SU-DHL-6 (cell line): Measurements from ENCODE around the gene GCN1.

ENCODE experiments used
- CTCF ChIP-seq: fragments of 200-600 bp; sonication (generic); IDR thresholded peaks from one replicate; pipeline ENCODE4 v1.5.1; 2017; ENCODE audit warnings: antibody characterized with exemption, mild to moderate bottlenecking, low read length, moderate library complexity; ENCODE audit not compliant: insufficient read depth, poor library complexity, severe bottlenecking
- EZH2phosphoT487 ChIP-seq: fragments of 200-600 bp; sonication (generic), shearing (Covaris generic); conservative IDR thresholded peaks from 2 replicates; pipeline ENCODE4 v1.6.1; 2018; ENCODE audit warnings: mild to moderate bottlenecking, antibody characterized with exemption, low read length, moderate library complexity, mixed read lengths

- no peak for TF ChIP-seq EZH2phosphoT487
- TF ChIP-seq CTCF, result no peak
These were observed 13.5 kb downstream of the GCN1 start for GRCh38 chr12:120180975-120181374.
